H1 (cell line): ENCODE results near the gene ARID4B. TPM values are rescaled to one million over a fixed set of nuclear protein-coding genes. Genes with fewer than 3 reads are reported as not detected.

Source experiments
- CTCF ChIA-PET: fragments of 300-600 bp; sonication (Branson Sonifier 250); formaldehyde crosslinking; loops from one replicate; lab custom pipeline; 2021; ENCODE audit not compliant: partially characterized antibody; lab: Charles Lee
- POLR2A ChIA-PET: fragments of 300-600 bp; sonication (Branson Sonifier 250); formaldehyde crosslinking; loops from one replicate; lab custom pipeline; 2021; ENCODE audit warnings: inconsistent platforms; ENCODE audit not compliant: partially characterized antibody; lab: Charles Lee
- DNase-seq, 2 experiments: peaks; one replicate each; pipeline versions ENCODE4 v3.0.0 to v3.0.0-alpha.2; 2010 to 2022; ENCODE audit warnings: low spot score in 2 of 2, low read depth in 1 of 2, mixed read lengths in 1 of 2
- FAIRE-seq: peaks from 2 replicates; lab custom pipeline; 2011; peaks lifted over from hg19 to GRCh38; lab: Jason Lieb, UNC
- H2AFZ ChIP-seq: 2 replicates; pipeline ENCODE4 v1.8.1; 2012; ENCODE audit warnings: low read length, inconsistent platforms
- H2AK5ac ChIP-seq: 2 replicates; pipeline ENCODE4 v1.6.1; 2013; ENCODE audit warnings: low read depth, low read length
- H2BK120ac ChIP-seq: replicated peaks from 2 replicates; pipeline ENCODE3; 2013; ENCODE audit warnings: low read depth, low read length, inconsistent platforms
- H2BK12ac ChIP-seq: 2 replicates; pipeline ENCODE4 v1.6.1; 2013; ENCODE audit warnings: low read depth, low read length
- H2BK15ac ChIP-seq: 2 replicates; pipeline ENCODE4 v1.6.1; 2013; ENCODE audit warnings: low read length
- H2BK20ac ChIP-seq: 2 replicates; pipeline ENCODE4 v1.6.1; 2013; ENCODE audit warnings: low read length
- H2BK5ac ChIP-seq: 2 replicates; pipeline ENCODE4 v1.6.1; 2013; ENCODE audit warnings: low read depth, low read length
- H3K14ac ChIP-seq: 2 replicates; pipeline ENCODE4 v1.6.1; 2013; ENCODE audit warnings: inconsistent platforms; ENCODE audit not compliant: insufficient read length
- H3K18ac ChIP-seq: 2 replicates; pipeline ENCODE4 v1.6.1; 2013; ENCODE audit warnings: low read length; ENCODE audit errors: extremely low read depth
- H3K23ac ChIP-seq: 2 replicates; pipeline ENCODE4 v1.6.1; 2013; ENCODE audit warnings: inconsistent platforms; ENCODE audit not compliant: insufficient read length
- H3K23me2 ChIP-seq: 2 replicates; pipeline ENCODE4 v1.6.1; 2013; ENCODE audit warnings: low read depth, low read length
- H3K27ac ChIP-seq: 2 replicates; pipeline ENCODE4 v1.6.1; 2011; ENCODE audit warnings: low read depth, low read length, inconsistent platforms
- H3K27me3 ChIP-seq, 4 experiments: replicated peaks in 1 of 4; 1 replicate in 1 of 4; 2 replicates in 3 of 4; pipeline versions ENCODE4 v1.6.1 to v1.8.1; 2011 to 2013; ENCODE audit warnings: low read length in 3 of 4, mild to moderate bottlenecking in 3 of 4, inconsistent platforms in 2 of 4, mixed read lengths in 2 of 4, moderate library complexity in 1 of 4; ENCODE audit not compliant: control insufficient read depth in 3 of 4, insufficient read depth in 3 of 4; ENCODE audit errors: extremely low read depth in 1 of 4
- H3K36me3 ChIP-seq, 4 experiments: 2 replicates each; pipeline versions ENCODE4 v1.6.1 to v1.8.1; 2011 to 2013; ENCODE audit warnings: mild to moderate bottlenecking in 4 of 4, low read length in 3 of 4, moderate library complexity in 2 of 4, control low read depth in 1 of 4, inconsistent platforms in 1 of 4; ENCODE audit not compliant: insufficient read depth in 4 of 4, control insufficient read depth in 2 of 4
- H3K4ac ChIP-seq: replicated peaks from 2 replicates; pipeline ENCODE3; 2013; ENCODE audit warnings: low read length, low read depth, mixed read lengths, inconsistent platforms; ENCODE audit not compliant: insufficient read length
- H3K4me1 ChIP-seq, 4 experiments: replicated peaks in 1 of 4; 1 replicate in 1 of 4; 2 replicates in 3 of 4; pipeline versions ENCODE4 v1.6.1 to v1.8.1; 2011 to 2013; ENCODE audit warnings: low read length in 3 of 4, inconsistent platforms in 2 of 4, mixed read lengths in 1 of 4; ENCODE audit not compliant: insufficient read depth in 4 of 4, control insufficient read depth in 3 of 4
- H3K4me2 ChIP-seq, 2 experiments: 2 replicates each; pipeline versions ENCODE4 v1.6.1 to v1.8.1; 2011 to 2013; ENCODE audit warnings: low read depth in 2 of 2, low read length in 2 of 2, control low read depth in 1 of 2, inconsistent platforms in 1 of 2, mild to moderate bottlenecking in 1 of 2; ENCODE audit not compliant: insufficient read depth in 1 of 2
- H3K4me3 ChIP-seq, 4 experiments: fragments of 200-600, 300-600 bp in 1 of 4; sonication (generic), shearing (Covaris generic), sonication (Bioruptor Twin) in 1 of 4; 2 replicates each; pipeline versions ENCODE4 v1.5.1 to v1.8.1; 2011 to 2016; ENCODE audit warnings: low read length in 4 of 4, low read depth in 3 of 4, control low read depth in 2 of 4, inconsistent platforms in 2 of 4, mild to moderate bottlenecking in 2 of 4, mixed read lengths in 1 of 4, moderate library complexity in 1 of 4; ENCODE audit not compliant: insufficient read depth in 2 of 4; ENCODE audit errors: extremely low read depth in 1 of 4
- H3K56ac ChIP-seq: replicated peaks from 2 replicates; pipeline ENCODE3; 2013; ENCODE audit warnings: low read depth, mild to moderate bottlenecking, mixed read lengths, low read length, inconsistent platforms; ENCODE audit not compliant: insufficient read length
- H3K79me1 ChIP-seq: 2 replicates; pipeline ENCODE4 v1.6.1; 2013; ENCODE audit warnings: low read depth, low read length, control low read depth
- H3K79me2 ChIP-seq, 2 experiments: 2 replicates each; pipeline versions ENCODE4 v1.6.1 to v1.8.1; 2012 to 2013; ENCODE audit warnings: low read length in 2 of 2, mild to moderate bottlenecking in 2 of 2, inconsistent platforms in 1 of 2; ENCODE audit not compliant: insufficient read depth in 2 of 2, control insufficient read depth in 1 of 2
- H3K9ac ChIP-seq, 4 experiments: replicated peaks in 1 of 4; 1 replicate in 1 of 4; 2 replicates in 3 of 4; pipeline versions ENCODE4 v1.6.1 to v1.8.1; 2011 to 2013; ENCODE audit warnings: low read depth in 3 of 4, low read length in 3 of 4, control low read depth in 2 of 4, mild to moderate bottlenecking in 2 of 4, moderate library complexity in 2 of 4, inconsistent platforms in 1 of 4; ENCODE audit errors: extremely low read depth in 1 of 4
- H3K9me3 ChIP-seq, 2 experiments: 2 replicates each; pipeline versions ENCODE4 v1.6.1 to v1.8.1; 2012 to 2013; ENCODE audit warnings: mild to moderate bottlenecking in 2 of 2, moderate library complexity in 2 of 2, control low read depth in 1 of 2, inconsistent platforms in 1 of 2, low read depth in 1 of 2, low read length in 1 of 2, mixed read lengths in 1 of 2; ENCODE audit not compliant: insufficient read depth in 2 of 2
- H4K20me1 ChIP-seq, 2 experiments: replicated peaks in 1 of 2; 2 replicates each; pipeline versions ENCODE3 to v1.8.1; 2011 to 2013; ENCODE audit warnings: inconsistent platforms in 2 of 2, low read length in 2 of 2, mild to moderate bottlenecking in 1 of 2; ENCODE audit not compliant: insufficient read depth in 2 of 2, control insufficient read depth in 1 of 2
- H4K5ac ChIP-seq: 2 replicates; pipeline ENCODE4 v1.6.1; 2013; ENCODE audit warnings: low read length, low read depth, mixed read lengths, inconsistent platforms; ENCODE audit not compliant: insufficient read length
- H4K8ac ChIP-seq: 2 replicates; pipeline ENCODE4 v1.8.0; 2013; ENCODE audit warnings: mild to moderate bottlenecking, moderate library complexity, low read length, inconsistent platforms; ENCODE audit not compliant: insufficient read depth; ENCODE audit errors: extremely low read depth
- H4K91ac ChIP-seq: replicated peaks from 2 replicates; pipeline ENCODE3; 2013; ENCODE audit warnings: low read length, mixed read lengths, inconsistent platforms; ENCODE audit not compliant: insufficient read length
- CBX8 ChIP-seq: fragments of 300-800, 300-1000 bp; sonication (generic); IDR thresholded peaks from 2 replicates; pipeline ENCODE4 v1.7.1; 2016; ENCODE audit warnings: low read depth, low read length, borderline replicate concordance
- EZH2 ChIP-seq: fragments of 200-600 bp; sonication (generic); IDR thresholded peaks from 2 replicates; pipeline ENCODE4 v1.7.1; 2012; ENCODE audit warnings: low read depth, mild to moderate bottlenecking, moderate library complexity, low read length, inconsistent platforms; ENCODE audit not compliant: severe bottlenecking
- GTF2F1 ChIP-seq: IDR thresholded peaks from 2 replicates; pipeline ENCODE4 v1.6.1; 2012; ENCODE audit warnings: low read depth, low read length, improper control_type of control experiment, borderline replicate concordance
- JUN ChIP-seq: IDR thresholded peaks from 2 replicates; pipeline ENCODE4 v1.6.1; 2011; ENCODE audit warnings: low read depth, mild to moderate bottlenecking, improper control_type of control experiment, low read length
- KDM4A ChIP-seq: IDR thresholded peaks from one replicate; pipeline ENCODE4 v1.7.1; 2012; ENCODE audit warnings: low read depth, mild to moderate bottlenecking, moderate library complexity, low read length, inconsistent platforms; ENCODE audit not compliant: severe bottlenecking
- MAX ChIP-seq: IDR thresholded peaks from 2 replicates; pipeline ENCODE4 v1.6.1; 2012; ENCODE audit warnings: inconsistent platforms
- POLR2A ChIP-seq, 2 experiments: IDR thresholded peaks; 1 replicate in 1 of 2; 2 replicates in 1 of 2; pipeline ENCODE4 v1.6.1; 2011; ENCODE audit warnings: low read depth in 2 of 2, low read length in 2 of 2, mild to moderate bottlenecking in 2 of 2; ENCODE audit errors: control extremely low read depth in 1 of 2
- RNF2 ChIP-seq: fragments of 200-900, 300-1000 bp; sonication (generic); IDR thresholded peaks from 2 replicates; pipeline ENCODE4 v1.7.1; 2016; ENCODE audit warnings: borderline replicate concordance, low read depth, mild to moderate bottlenecking, antibody characterized with exemption, low read length; ENCODE audit not compliant: poor library complexity, severe bottlenecking; ENCODE audit errors: missing control alignments
- SIN3A ChIP-seq, 2 experiments: IDR thresholded peaks in 1 of 2; conservative IDR thresholded peaks in 1 of 2; 2 replicates each; pipeline ENCODE4 v1.6.1; 2011 to 2012; ENCODE audit warnings: low read length in 2 of 2, improper control_type of control experiment in 1 of 2, low read depth in 1 of 2, mild to moderate bottlenecking in 1 of 2
- TAF1 ChIP-seq: IDR thresholded peaks from 2 replicates; pipeline ENCODE4 v1.6.1; 2011; ENCODE audit warnings: mild to moderate bottlenecking, low read depth, low read length
- TCF12 ChIP-seq: IDR thresholded peaks from 2 replicates; pipeline ENCODE4 v1.6.1; 2011; ENCODE audit warnings: low read depth, mild to moderate bottlenecking, low read length
- YY1 ChIP-seq: IDR thresholded peaks from 2 replicates; pipeline ENCODE4 v1.6.1; 2011; ENCODE audit warnings: low read depth, mild to moderate bottlenecking, low read length
- WGBS, 2 experiments: shearing (Covaris generic) in 1 of 2; methylation state at CpG; one replicate each; pipeline versions ENCODE4 v1.1.6 to v1.1.7; 2013 to 2015; ENCODE audit warnings: low lambda C conversion rate in 2 of 2, mixed read lengths in 2 of 2, inconsistent platforms in 1 of 2, low coverage in 1 of 2, missing lambda C conversion rate in 1 of 2; ENCODE audit not compliant: insufficient replicate concordance in 2 of 2, insufficient coverage in 1 of 2, insufficient read length in 1 of 2; ENCODE audit errors: extremely low coverage in 1 of 2, missing lambda C conversion rate in 1 of 2; 5-methylcytosine and 5-hydroxymethylcytosine counted together
- polyA plus RNA-seq, 7 experiments: library from polyadenylated mRNA; depleted of rRNA in 3 of 7; stranded (reverse) in 5 of 7; unstranded in 2 of 7; fragments of >200 nt in 5 of 7; fragments of 200-250 nt in 2 of 7; gene quantifications; 1 replicate in 5 of 7; 2 replicates in 1 of 7; 4 replicates in 1 of 7; pipeline versions ENCODE4 v1.2.1 to v1.2.3, GENCODE V29; 2011 to 2013; ENCODE audit warnings: missing spikeins in 2 of 7, mixed read lengths in 2 of 7
- total RNA-seq: library from RNA; stranded (reverse); fragmentation: NEBNext Ultra II Directional; extraction: Animal tissue kit (Norgen Biotek cat#: 25700); gene quantifications from 2 replicates; pipeline ENCODE4 v1.2.1, GENCODE V29; 2021
- TF ChIP-seq, protein P1 (sequence below): IDR thresholded peaks from 2 replicates; pipeline ENCODE4 v1.6.1; 2011; ENCODE audit warnings: low read depth, mild to moderate bottlenecking, low read length; ENCODE audit not compliant: insufficient read depth

Gene ARID4B
- total and polyA plus RNA-seq, 2 of the 8 experiments (the other 6 are each of a cell fraction or from before 2014, with no cell fraction given), result 5.1 to 28.8 TPM

- CTCF ChIA-PET, result no interaction called here
- Histone ChIP-seq H3K4me3 (no peak overlapping the region), H3K4me2 (no peak overlapping the region)
- TF ChIP-seq GTF2F1 (no peak), TAF1 (no peak), EZH2 (no peak), MAX (no peak), SIN3A (conservative IDR thresholded peaks at IDR 0.05 in 1 of 2, IDR thresholded peaks at IDR 0.05 in 1 of 2; ENCODE audit: low read depth in 1 of 2, low read length in 2 of 2) (no peak), RNF2 (no peak), TCF12 (no peak), CBX8 (no peak), POLR2A (IDR thresholded peaks at IDR 0.05; ENCODE audit: control extremely low read depth in 1 of 2, low read depth in 2 of 2, low read length in 2 of 2) (no peak), JUN (no peak), KDM4A (no peak), YY1 (no peak)
- TF ChIP-seq, protein P1, sequence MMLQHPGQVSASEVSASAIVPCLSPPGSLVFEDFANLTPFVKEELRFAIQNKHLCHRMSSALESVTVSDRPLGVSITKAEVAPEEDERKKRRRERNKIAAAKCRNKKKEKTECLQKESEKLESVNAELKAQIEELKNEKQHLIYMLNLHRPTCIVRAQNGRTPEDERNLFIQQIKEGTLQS, result no peak
Observed at GRCh38 chr1:235124665-235125064, 203.3 kb downstream of the ARID4B start.

More at GRCh38 chr1:235124665-235125064, 203.3 kb downstream of the ARID4B start:
- Histone ChIP-seq H3K9me3 (no peaks in the 10 kb centered on the region), H3K56ac (no peak overlapping the region), H3K27me3 (no peaks in the 10 kb centered on the region), H3K4ac (no peak overlapping the region), H3K79me2 (peaks cover 46 to 87% of the 10 kb centered on the region in 2 experiments), H2BK20ac (no peak overlapping the region), H3K36me3 (peaks cover 0 to 52% (median 20%) of the 10 kb centered on the region in 4 experiments; a peak in 6 of 8 replicates), H2BK15ac (no peak overlapping the region), H3K14ac (no peak overlapping the region), H2AK5ac (no peak overlapping the region), H2BK120ac (no peak overlapping the region), H4K20me1 (peaks cover 22 to 29% of the 10 kb centered on the region in 2 experiments), H2BK12ac (no peak overlapping the region), H3K23me2 (peaks cover 6% of the 10 kb centered on the region; the same call in 1 of the 2 replicates), H3K4me1 (peaks cover 0 to 3% (median 2%) of the 10 kb centered on the region in 4 experiments; a peak in 5 of 7 replicates), H3K79me1 (no peaks in the 10 kb centered on the region), H2AFZ (no peak overlapping the region), H3K27ac (no peak overlapping the region), H3K18ac (no peak overlapping the region), H2BK5ac (no peak overlapping the region), H3K23ac (no peak overlapping the region), H4K5ac (no peak overlapping the region), H3K9ac (no peak overlapping the region), H4K8ac (no peak overlapping the region), H4K91ac (no peak overlapping the region)
- DNase-seq (no peak), FAIRE-seq (no peak)
- POLR2A ChIA-PET, result interaction anchor here (1.0 to 7.1 kb wide), 4 partner anchors 9 to 18 kb away, joined by 3 to 83 read pairs (median 14); no protein-coding TSS in a partner anchor
- 92% methylated on average over 1 of the region's 1 CpG; no CpG with 5 or more reads in 1 of the 2 experiments for WGBS, 2 experiments
